Colonic mucosa (tissue), 4 donors: Measurements from ENCODE around the gene TALDO1. TPM values are rescaled to one million over a fixed set of nuclear protein-coding genes. Genes with fewer than 3 reads are reported as not detected.

Experiments used
- DNase-seq: peaks from one replicate; pipeline ENCODE4 v3.0.0-alpha.2; 2020
- H3K27ac ChIP-seq: fragments of 200-600 bp; one replicate; pipeline ENCODE4 v1.8.0; 2021
- H3K27me3 ChIP-seq: fragments of 200-600 bp; one replicate; pipeline ENCODE4 v1.8.0; 2021
- H3K36me3 ChIP-seq: fragments of 200-600 bp; one replicate; pipeline ENCODE4 v1.8.0; 2021
- H3K4me1 ChIP-seq: fragments of 200-600 bp; one replicate; pipeline ENCODE4 v1.8.0; 2021; ENCODE audit warnings: mild to moderate bottlenecking
- H3K4me3 ChIP-seq: fragments of 200-600 bp; one replicate; pipeline ENCODE4 v1.8.0; 2021
- H3K9ac ChIP-seq, 2 donors: one replicate each; pipeline ENCODE4 v1.7.0; 2013; ENCODE audit warnings: control low read depth in 2 of 2, low read depth in 2 of 2, low read length in 2 of 2
- H3K9me3 ChIP-seq: fragments of 200-600 bp; one replicate; pipeline ENCODE4 v1.8.0; 2021
- intact Hi-C: fragments of 100-400 bp; cut with DNase I; formaldehyde crosslinking; loops from one replicate; pipeline ENCODE4 v1.14.1; 2022
- total RNA-seq, 2 donors: library from RNA; stranded (reverse); fragmentation: NEBNext Ultra II Directional in 1 of 2; extraction: Animal tissue kit (Norgen Biotek cat#: 25700) in 1 of 2; gene quantifications; one replicate each; pipeline ENCODE4 v1.2.1, GENCODE V29; 2021
- TF ChIP-seq, protein P1 (sequence below): fragments of 200-600 bp; IDR thresholded peaks from one replicate; pipeline ENCODE4 v1.8.0; 2022; ENCODE audit warnings: antibody characterized with exemption, mild to moderate bottlenecking
- donor health status: healthy.
- donor health status: DM: no; HTN: no; CAD: no.
- donor health status: DM: no; HTN: no; CAD: no.

Gene TALDO1
- total RNA-seq, 2 donors from 2014 or later: 195 to 274 TPM

DNA sequence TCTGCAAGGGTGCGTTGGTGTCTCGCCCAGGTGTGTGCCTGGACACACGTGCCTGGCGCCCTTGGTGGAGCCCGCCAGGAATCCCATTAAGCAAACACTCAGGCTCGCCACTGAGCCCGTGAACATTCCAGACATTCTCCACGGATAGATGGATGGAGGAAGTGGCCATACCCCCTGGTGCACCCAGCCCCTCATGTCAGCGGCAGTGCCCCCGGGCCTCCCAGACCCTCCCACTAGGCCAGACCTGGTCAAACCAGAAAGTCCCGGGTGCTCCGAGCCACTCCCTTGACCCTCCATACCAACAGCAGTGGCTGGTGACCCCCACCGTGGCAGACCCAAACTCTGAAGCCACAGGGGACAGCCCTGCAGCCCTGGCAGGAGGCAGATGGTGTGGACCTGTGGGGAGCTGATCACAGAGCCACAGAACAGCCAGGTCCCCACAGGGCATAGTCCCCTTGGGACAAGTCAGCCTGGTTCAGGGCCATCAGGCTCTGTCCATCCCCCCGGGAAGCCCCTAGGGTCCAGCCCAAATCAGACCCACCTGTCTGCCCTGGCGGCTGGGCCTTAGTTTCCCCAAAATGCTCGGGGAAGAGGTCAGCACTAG is 39.3 kb upstream of the TALDO1 start:
- TF ChIP-seq, protein P1, sequence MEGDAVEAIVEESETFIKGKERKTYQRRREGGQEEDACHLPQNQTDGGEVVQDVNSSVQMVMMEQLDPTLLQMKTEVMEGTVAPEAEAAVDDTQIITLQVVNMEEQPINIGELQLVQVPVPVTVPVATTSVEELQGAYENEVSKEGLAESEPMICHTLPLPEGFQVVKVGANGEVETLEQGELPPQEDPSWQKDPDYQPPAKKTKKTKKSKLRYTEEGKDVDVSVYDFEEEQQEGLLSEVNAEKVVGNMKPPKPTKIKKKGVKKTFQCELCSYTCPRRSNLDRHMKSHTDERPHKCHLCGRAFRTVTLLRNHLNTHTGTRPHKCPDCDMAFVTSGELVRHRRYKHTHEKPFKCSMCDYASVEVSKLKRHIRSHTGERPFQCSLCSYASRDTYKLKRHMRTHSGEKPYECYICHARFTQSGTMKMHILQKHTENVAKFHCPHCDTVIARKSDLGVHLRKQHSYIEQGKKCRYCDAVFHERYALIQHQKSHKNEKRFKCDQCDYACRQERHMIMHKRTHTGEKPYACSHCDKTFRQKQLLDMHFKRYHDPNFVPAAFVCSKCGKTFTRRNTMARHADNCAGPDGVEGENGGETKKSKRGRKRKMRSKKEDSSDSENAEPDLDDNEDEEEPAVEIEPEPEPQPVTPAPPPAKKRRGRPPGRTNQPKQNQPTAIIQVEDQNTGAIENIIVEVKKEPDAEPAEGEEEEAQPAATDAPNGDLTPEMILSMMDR: no peak
- H3K27ac ChIP-seq: peak overlapping the region; percentile 90
- H3K4me1 ChIP-seq: peaks cover 26% of the 10 kb centered on the region
- H3K4me3 ChIP-seq: peak overlapping the region; percentile 71
- intact Hi-C loops: no loop called here
- H3K36me3 ChIP-seq: no peaks in the 10 kb centered on the region
- H3K9me3 ChIP-seq: no peaks in the 10 kb centered on the region
- H3K9ac ChIP-seq: peak overlapping the region; percentile 79 to 96
- peak; percentile 36 for DNase-seq
- H3K27me3 ChIP-seq: no peaks in the 10 kb centered on the region

DNA sequence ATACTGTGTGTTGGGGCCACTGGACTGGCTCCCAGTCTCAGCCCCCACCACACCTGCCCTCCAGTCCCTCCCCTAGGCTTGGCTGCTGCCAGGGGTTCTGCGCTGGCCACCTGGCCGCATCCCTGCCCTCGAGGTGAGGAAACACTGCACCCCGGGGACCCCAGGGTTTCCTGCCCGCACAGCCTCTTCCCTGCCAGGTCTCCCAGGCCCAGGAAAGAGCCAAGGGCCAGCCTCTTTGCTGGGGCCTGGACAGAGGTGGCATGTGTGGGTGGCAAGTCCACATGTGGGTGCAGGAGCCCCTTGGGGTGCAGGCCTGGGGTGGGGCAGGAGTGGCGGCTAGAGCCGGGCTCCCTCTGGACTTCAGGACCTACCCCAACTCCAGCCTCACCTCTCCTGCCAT is 38.8 kb upstream of the TALDO1 start:
- Histone ChIP-seq H3K9ac (peak overlapping the region; percentile 15 to 96), H3K36me3 (no peaks in the 10 kb centered on the region)

DNA sequence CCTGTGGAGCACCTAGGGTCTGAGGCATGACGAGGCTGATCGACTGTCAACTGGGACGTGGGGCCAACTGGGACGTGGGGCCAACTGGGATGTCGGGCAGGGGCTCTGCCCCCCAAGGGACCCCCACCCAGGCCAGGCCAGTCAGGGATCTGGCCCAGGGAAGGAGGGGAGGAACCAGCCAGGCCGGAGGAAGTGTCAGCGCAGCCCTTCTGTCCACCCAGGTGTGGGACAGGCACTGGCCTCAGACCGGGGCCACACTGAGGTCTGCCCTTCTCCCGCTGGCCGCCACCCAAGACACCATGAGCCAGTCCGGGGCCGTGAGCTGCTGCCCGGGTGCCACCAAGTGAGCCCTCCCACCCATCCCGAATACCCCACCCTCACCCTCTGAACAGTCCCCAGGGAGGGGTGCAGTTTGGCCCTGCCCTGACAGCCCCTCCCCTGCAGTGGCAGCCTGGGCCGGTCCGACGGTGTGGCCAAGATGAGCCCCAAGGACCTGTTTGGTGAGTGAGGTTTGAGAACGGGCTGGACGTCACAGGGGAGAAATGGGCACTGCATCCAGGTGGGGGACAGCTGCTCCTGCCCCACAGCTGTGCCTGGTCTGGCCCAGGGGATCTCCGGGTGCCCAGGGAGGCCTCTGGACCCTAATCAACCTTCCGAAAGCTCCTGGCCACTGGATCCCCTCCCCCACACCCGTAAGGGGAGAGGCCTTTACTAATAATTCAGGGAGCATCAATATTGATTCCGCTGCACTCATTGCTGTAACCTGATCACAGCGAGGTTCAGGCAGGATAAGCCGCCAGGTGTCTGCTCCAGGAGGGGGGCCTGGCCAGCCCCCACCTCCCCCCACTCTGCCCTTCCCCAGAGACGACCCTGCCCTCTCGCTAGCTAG is 37.9 kb upstream of the TALDO1 start:
- Histone ChIP-seq H3K4me3 (no peak overlapping the region), H3K36me3 (no peaks in the 10 kb centered on the region), H3K27ac (no peak overlapping the region), H3K9ac (peak overlapping the region; percentile 18 to 68), H3K9me3 (no peaks in the 10 kb centered on the region), H3K4me1 (peaks cover 17% of the 10 kb centered on the region), H3K27me3 (no peaks in the 10 kb centered on the region)
- intact Hi-C loops: no loop called here
- TF ChIP-seq, protein P1: no peak
- peak; percentile 34 for DNase-seq

More for the DNA sequence above, 38.8 kb upstream of the TALDO1 start:
- no peak overlapping the region for H3K4me3 ChIP-seq
- no peak for DNase-seq
- H3K27ac ChIP-seq: no peak overlapping the region
- H3K9me3 ChIP-seq: no peaks in the 10 kb centered on the region
- TF ChIP-seq, protein P1: no peak
- no peaks in the 10 kb centered on the region for H3K27me3 ChIP-seq
- H3K4me1 ChIP-seq: peaks cover 20% of the 10 kb centered on the region
- intact Hi-C loops: no loop called here

DNA sequence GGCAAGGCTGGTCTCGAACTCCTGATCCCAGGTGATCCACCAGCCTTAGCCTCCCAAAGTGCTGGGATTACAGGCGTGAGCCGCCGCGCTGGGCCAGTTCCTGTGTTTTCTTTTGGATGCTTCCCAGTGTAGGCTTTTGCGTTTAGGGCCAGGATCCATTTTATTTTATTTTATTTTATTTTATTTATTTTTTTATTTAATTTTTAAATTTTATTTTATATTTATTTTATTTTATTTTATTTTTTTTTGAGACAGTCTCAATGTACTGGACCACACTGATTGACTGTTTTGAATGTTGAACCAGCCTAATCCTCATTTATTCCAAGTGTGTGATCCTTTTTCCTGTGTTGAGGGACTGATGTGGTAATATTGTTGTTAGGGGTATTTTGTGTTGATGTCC is 32.8 kb upstream of the TALDO1 start:
- Histone ChIP-seq H3K9ac (no peak overlapping the region), H3K36me3 (no peaks in the 10 kb centered on the region), H3K4me1 (peaks cover 3% of the 10 kb centered on the region), H3K27me3 (no peaks in the 10 kb centered on the region), H3K9me3 (no peaks in the 10 kb centered on the region), H3K4me3 (no peak overlapping the region), H3K27ac (no peak overlapping the region)
- TF ChIP-seq, protein P1: no peak
- intact Hi-C loops: no loop called here
- no peak for DNase-seq

DNA sequence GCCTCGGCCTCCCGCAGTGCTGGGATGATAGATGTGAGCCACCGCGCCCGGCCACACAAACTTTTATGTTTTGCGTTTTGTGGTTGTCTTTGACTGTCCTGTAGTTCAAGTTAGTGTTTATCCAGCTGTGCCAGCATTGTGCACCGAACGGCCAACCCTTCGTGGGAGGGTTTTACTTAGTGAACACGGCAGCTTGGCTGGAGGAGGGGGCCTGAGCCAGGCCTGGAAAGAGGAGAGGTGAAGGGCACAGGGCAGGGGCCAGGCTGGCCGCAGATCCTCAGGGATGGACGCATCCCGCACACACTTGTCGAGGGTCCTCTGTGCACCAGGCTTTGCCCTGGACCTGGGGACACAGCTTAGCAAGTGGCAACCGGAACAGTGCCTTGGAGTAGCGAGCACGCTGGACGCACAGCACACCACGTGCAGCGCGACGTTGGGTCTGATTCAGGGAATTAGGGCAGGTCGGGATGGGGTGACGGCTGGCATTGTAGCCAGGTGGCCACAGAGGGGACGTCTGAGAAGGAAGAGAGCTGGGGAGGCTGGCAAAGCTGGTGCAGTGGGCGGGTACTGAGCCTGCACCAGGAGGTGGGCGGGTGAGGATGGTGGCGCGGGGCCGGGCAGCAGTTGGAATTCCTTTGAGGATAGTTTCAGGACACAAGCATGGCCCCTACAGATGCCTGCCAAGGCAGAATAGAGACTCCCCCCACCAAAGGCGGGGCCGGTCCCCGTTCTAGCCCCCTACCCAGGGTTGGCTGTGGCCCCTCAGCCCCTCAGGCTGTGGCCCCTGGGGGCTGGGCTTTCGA is 27.8 kb upstream of the TALDO1 start:
- Histone ChIP-seq H3K4me3 (no peak overlapping the region), H3K36me3 (no peaks in the 10 kb centered on the region), H3K27ac (no peak overlapping the region), H3K9ac (no peak overlapping the region), H3K27me3 (no peaks in the 10 kb centered on the region), H3K4me1 (peaks cover 18% of the 10 kb centered on the region), H3K9me3 (no peaks in the 10 kb centered on the region)
- intact Hi-C loops: loop anchor here (2.0 to 10.0 kb wide), 2 partner anchors 23 to 165 kb away; no protein-coding TSS in a partner anchor
- peak; percentile 26 for DNase-seq
- TF ChIP-seq, protein P1: no peak
